Hypothalamus (tissue), 51 donors: Measurements from ENCODE around the gene FHAD1.
"Not testable (repeated sequence)": the region's sequence is repeated elsewhere in the genome, so short reads cannot be mapped to it uniquely, and the experiment has no call there.

ENCODE experiments used
- DNase-seq, 51 donors: peaks; one replicate each; lab custom pipeline; 2025; lab: John Stamatoyannopoulos, UW

The FHAD1 gene

DNA sequence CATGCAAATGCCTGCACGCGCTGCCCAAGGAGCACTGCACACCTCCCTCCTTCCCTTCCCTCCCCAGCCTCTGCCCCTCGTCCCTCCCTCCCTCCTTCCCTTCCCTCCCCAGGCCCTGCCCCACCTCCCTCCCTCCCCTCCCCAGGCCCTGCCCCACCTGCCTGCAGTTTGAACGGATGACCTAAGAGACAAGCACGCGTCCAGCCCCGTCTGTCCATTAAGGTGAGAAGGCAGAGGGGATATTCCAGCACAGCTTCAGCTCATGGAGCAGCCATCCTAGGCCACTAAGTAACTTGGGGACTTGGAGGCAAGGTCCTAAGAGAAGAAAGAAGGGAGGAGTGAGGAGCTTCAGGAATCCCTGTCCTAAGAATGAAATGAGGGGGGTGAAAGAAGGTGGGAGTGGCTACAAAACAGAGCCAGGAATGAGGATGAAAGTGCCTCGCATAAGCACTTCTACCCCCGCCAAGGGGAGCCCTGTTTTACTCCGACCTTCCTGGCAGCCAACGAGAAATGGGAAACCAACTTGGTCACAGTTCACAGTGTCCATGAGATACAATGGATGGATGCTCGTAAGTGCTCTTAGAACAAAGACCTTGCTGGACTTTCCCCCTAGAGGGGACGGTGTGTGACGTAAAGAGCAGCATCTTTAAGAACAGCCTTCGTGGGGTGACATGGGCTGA, 141.3 kb downstream of the FHAD1 start:
- DNase-seq = no peak

DNA sequence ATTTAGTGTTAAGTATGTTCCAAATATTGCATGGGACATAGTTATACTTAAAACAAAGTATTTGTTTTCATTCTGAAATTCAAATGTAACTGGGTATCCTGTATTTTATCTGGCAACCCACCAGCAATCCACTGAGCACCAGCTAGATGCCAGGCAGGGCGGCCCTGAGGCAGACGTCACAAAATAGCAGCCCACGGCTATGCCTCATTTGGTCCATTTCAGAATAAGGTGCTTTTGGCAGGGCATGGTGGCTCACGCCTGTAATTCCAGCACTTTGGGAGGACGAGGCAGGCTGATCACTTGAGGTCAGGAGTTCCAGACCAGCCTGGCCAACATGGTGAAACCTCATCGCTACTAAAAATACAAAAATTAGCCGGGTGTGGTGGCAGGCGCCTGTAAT, 142.8 kb downstream of the FHAD1 start:
- DNase-seq = not testable (repeated sequence)

DNA sequence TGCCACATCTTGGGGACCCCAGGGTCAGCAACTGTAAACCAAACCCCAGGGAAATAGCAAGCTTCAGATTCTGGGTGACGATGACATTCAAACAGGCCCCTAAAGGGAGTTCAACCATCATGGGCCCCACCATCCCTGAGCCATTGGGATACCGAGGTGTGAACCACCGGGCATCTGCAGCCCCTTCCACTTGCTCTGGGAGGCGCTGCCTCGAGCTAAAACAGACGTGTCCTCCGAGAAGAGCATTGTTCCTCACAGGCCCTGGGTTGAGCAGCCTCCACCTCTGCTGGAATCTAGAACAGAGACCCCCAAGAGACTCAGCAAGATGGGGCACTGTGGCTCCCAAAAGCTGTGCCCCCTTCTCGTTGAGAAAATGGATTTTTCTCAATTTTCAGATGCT, 143.6 kb downstream of the FHAD1 start:
- DNase-seq = no peak

DNA sequence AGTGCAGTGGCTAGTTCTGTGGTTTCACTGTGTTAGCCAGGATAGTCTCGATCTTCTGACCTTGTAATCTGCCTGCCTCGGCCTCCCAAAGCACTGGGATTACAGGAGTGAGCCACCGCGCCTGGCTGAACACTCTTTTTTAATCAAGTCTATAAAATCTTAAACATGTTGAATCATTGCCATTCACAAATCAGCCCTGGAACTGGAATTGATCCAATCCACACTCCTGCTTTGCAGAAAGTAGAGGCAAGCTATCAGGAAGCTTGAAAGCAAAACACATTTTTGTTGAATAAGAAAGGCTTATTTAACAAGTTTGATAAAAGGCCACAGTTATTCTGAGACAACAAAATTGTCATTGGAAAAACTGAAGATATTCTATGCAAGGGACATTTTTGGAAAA, 144.3 kb downstream of the FHAD1 start:
- no peak for DNase-seq

DNA sequence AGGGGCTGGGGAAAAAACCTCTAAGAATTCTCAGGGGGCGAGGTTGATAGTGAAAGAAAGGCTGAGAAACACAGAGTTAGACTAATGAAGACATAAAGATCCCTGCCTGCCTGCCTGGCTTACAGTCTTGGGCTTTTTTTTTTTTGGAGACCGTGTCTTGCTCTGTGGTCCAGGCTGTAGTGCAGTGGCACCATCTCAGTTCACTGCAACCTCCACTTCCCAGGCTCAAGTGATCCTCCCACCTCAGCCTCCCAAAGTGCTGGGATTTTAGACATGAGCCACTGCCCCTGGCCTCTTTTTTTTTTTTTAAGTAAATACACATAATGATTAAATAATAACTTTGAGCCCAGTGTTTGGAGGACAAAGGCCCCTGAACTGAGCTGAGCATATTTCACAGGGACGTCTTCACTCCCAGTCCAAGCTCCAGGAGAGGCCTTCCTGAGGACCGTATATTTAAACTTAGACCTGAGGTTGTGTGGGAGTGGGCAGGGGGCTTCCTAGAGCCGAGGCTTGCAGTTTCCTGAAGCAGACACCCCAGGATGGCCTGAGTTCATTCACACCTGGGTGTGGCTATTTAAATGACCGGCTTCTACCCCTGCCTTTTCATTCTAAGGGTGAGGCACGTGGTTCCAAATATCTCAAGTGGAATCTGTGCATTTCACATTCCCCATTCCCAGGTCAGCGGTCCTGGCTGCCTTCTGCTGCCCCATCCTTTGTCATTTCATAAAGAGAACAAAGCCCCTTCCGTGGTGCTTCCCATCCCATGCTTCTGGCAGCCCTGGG, 146.6 kb downstream of the FHAD1 start:
- DNase-seq = no peak

DNA sequence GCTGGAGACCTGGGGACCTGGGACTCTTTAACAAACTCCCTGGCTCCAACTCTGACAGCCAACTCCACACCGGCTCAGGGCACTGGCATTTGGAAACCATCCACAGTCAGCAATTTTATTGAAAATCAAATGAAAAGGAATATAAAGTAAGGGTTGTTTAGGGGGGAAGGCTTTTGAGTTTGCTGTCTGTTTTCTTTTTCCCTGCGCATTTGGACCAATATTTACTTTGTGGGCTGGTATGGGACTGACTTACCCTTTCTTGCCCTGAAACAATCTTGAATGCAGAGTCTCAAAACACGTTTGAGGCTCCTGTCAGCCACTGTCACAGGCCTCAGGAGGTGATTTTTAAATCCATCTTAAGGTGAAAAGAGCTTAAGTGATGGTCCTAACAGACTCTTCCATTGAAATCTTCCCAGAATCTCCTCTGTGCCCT, 147.3 kb downstream of the FHAD1 start:
- no peak for DNase-seq

DNA sequence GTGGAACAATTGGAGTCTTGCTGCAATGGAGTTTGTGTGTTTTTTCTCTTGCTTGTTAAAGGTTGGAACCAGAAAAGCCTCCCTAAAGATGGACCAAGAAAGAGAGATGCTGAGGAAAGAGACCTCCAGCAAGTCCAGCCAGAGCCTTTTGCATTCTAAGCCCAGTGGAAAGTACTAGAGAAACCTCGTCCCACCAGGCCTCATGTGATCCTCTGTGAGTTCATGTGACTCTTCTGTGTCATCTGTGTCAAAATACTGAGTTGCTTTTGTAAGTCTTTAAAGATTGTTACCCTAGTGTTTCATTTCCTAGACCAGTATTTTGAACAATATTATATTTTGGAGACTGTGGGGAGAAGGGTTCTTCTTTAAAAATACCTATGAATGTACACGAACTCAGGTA, 150.2 kb downstream of the FHAD1 start:
- DNase-seq = no peak

DNA sequence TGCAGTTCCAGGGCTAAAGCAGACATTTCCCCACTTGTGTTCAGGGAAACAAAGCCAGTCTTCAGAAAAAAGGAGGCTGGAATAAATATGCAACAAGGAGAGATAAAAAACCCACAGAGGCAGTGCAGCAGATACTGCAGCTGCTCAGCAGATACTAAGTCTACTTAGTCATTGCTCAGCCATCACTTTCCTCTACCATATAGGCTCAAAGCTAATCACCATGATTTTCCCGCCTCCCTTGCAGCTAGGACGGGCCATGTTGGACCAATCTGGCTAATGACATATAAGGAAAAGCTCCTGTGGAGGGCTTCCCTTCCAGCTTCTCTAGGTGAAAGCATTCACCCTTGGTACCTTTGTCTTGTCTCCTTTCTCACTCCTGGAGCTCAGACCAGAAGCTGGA, 152.7 kb downstream of the FHAD1 start:
- no peak for DNase-seq

DNA sequence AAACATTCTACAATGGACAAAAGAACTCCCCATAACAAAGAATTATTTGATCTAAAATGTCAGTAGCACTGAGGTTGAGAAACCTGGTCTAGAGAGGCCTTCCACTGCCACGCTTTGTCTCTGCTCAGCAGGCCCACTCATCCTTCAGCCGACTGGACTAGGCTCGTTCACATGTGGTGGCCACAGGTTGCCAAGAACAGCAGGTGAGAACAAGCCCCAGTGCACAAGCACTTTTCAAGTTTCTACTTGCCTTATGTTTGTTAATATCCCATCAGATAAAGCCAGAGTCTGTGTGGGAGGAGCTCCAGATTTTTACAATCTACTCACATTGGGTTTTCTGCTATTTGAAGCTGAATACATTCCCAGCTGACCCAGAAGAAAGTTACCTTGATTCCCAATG, 153.6 kb downstream of the FHAD1 start:
- DNase-seq = no peak

DNA sequence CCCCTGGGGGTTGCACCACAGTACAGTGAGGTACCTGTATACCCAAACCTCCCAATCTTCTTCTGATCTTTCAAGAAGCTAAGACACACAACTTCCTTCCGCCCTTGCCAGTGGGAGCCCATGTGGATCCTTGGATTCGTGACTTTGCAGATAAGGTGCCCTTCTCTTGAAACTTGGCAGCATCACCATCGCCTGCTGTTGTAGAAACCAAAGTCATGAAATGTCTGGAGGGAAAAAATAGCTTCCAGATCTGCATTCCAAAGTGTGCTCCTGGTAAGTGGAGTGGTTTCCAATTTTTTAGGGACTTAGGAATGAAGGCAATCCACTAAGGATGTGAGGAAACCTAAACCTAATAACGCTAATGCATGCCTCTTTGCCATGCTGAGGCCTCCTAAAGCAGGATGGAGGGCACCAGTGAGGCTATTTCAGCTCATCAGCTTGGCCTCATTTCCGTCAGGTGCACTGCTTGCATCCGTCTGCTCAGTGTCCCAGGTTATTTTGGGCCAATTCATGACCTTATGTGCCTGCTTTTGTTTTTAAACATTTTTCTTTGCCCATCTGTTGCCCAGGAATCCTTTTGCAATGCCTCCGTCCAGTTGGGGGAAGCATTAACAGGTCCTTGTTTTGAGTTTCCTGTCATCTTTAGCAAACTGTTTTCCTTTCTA, 154.5 kb downstream of the FHAD1 start:
- DNase-seq = peak in 1 of 51 donors; percentile 33

DNA sequence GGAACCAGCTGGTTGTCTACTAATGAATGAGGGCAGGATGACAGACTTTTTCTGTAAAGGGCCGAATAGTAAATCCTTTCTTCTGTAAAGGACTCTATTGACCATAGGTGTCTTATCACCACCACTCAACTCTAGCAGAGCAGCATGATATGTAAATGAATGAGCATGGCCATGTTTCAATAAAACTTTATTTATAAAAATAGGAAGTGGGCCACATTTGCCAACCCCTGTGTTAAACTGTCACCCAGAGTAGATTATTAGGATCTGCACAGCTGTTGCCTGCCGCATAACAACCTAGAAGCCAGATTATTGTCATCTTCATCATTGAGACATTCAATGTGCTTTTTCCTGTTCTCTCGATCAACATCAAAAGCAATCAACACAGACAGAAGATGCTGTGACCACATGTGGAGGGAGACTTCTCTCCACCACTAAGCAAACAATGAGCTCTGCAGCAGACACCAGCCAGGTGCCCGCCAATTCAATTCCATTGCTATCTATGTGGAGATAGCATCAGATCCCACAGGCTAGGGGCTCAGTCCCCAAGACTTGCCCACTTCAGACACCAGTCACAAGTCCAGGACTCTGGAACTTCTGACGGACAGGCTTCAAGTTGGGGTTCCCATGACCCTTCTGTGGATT, 155.9 kb downstream of the FHAD1 start:
- no peak for DNase-seq

DNA sequence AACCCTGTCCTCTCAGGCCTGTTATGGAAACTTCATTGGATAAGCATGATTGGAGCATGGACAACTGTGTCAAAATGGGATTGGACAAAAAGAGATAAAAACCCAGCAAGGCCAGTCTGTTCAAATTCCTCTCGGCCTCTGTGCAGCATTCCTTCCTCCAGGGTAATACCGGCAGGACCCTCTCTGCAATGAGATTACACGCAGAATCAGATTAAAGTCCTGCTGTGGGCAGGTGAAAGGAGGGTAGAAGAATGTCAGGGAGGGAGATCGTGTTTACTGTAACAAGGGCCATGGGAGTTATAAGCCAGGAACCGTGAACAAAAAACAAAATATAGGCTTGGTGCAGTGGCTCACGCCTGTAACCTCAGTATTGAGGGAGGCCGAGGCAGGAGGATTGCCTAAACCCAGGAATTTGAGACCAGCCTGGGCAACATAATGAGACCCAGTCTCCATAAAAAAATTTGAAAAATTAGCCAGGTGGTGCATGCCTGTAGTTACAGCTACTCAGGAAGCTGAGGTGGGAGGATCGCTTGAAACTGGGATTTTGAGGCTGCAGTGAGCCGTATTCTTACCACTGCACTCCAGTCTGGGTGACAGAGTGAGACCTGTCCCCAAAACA, 157.0 kb downstream of the FHAD1 start:
- no peak for DNase-seq

DNA sequence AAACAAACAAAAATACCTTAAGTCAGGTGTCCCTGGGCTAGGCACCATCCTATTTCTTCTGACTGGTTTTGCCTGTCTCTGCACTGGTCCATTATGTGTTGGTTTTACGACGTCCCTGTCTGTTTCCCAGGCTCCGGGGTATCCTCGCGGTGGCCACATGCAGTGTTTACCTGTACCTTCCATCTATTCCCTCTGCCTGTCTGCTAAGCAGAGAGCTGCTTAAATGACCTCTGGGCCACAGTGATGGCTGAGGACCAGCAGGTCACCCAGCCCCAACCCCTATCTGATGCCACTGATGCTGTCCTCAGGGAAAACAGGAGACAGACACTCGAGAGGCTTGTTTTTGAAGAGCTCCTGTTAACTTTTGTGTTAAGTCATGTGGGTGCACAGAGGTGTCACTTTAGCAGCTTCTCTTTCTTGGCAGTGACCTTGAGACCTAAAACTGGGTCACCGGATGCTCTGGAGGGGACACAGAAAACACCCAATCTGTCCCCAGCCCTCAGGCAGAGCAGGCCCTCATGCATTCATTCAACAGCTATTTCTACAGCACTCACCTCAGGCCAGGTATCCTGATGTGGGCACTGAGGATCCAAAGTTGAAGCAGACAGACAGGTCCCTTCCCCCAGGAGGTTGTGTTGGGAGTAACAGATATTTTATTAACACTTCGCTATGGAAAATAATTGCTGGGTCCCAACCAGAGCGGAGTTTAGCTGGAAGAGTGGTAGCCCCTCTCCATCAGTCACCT, 158.3 kb downstream of the FHAD1 start:
- no peak for DNase-seq

DNA sequence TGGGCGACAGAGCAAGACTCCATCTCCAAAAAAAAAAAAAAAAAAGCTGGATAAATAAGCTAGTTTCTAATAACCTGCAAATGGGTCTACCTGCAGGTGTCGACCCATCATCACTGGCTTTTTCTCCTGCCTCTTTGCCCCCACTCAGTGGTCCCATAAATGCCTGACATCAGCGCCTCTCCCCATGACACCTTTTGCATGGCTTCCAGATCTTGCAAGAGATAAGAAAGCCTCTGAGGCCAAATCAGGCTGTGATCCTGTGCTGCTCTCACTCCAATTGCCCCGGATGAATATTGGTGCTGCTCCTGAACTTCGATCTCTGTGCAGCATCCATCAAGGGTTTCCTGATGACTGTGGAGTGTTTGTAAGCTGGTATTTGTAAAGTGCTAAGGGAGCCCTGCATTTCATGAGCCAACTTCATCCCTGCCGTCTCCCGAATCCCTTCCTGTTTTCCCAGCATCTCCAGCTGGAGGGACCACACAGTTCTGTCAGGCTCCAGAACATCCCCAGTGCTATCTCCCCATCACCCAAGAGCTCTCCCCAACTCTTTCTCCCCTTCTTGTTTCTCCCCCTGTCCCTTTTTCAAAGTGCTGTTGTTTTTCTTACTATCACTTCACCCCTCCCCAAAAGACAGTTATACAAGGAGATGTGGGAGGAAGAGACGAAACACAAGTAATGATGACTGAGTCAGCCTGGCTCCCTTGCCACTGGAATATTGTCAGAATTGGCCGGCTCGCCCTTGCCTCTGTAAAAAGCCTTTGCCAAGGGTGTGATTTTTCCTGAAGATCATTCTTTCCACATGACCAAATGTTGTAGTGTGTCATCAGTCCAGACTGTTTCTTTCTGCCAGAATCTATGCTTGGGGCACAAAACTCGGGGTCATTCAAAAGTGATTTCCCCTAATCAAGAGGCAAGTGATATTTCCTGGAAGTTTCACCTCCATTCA, 159.9 kb downstream of the FHAD1 start:
- peak in 3 of 51 donors; percentile 17 to 50 (median 25) for DNase-seq

DNA sequence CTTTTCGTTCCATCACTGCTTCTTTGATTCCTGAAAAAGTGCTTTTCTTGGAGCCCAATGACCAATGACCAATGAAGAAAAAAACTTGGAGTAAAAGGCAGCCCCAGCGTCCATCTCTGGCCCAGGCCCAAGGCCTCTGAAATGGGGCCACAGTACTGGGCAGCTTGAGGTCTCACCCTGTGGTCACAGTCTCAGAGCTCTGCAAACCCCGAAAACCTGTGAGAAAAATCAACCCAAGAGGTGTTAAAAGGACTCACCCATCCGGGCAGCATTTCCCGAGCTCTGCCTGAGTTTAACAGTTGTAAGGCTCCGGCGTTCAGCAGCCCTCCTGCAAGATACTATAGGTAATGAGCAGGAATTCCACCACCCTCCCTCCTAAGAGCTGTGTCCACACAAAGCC, 160.6 kb downstream of the FHAD1 start:
- DNase-seq = no peak

DNA sequence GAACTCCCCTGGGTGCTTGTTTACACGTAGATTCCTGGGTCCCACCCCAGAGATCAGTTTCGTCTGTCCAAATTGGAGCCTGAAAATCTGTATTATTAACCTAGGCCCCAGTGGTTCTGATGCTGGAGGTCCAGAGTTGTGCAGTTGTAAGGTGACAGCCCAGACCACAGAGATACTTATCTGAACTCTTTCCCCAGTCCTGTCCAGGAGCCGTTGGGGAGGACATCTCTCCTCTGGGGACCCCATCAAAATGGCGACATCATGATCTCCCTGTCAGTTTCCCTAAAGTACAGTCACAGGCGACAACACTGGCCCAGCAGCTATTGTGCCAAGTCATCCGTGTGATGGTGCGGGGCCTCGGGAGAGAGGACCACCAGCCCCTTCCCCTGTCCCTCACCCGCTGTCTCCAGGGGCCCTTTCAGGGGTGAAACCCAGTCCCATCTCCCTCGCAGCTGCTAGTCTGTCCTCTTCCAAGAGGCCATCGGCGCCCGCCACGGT, 161.9 kb downstream of the FHAD1 start:
- no peak for DNase-seq

DNA sequence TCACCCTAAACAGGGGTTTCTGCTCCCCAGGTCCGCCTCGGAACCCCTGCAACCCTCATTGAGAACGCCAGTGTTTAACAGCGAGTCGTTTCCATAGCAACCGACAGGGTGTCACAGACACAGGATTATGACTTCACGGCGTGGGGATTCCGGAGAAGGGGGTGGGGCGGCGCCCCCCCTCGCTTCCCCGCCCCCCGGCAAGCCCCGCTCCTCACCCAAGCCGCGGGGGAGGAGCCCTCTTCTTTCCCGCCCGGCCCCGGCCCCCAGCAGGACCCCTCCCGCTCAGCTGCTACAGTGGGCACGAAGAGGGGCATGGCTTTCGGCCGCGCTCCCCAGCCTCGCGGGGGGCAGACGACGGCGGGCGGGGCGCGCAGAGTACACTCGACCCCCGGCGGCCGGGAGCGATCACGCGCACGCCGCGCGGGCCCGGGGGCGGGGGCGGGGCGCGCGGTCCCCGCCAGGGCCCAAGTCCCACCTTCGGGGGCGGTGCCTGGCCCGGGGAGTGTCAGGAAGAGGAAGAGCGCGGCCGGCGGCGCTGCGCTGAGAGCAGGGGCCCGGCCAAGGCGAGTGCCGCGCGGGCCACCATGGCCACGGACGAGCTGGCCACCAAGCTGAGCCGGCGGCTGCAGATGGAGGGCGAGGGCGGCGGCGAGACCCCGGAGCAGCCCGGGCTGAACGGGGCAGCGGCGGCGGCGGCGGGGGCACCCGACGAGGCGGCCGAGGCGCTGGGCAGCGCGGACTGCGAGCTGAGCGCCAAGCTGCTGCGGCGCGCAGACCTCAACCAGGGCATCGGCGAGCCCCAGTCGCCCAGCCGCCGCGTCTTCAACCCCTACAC, 162.6 kb downstream of the FHAD1 start, which contains the start of gene EFHD2:
Gene EFHD2, plus strand, starts transcription at position 501 of the 835 bp plus-strand sequence. Its CDS starts 84 bp downstream, at position 585.
- peak in 39 of 51 donors; percentile 13 to 81 (median 52) for DNase-seq
